ENCODE measurements around the gene DPP3. TPM values are rescaled to one million over a fixed set of nuclear protein-coding genes. Genes with fewer than 3 reads are reported as not detected.

The DPP3 gene
- polyA plus RNA-seq, 1 of the 3 experiments (the other 2 are of a cell fraction): 70.6 TPM

GRCh38 chr11:66498506-66498905 is 18.3 kb downstream of the DPP3 start:
- no peaks in the 10 kb centered on the region for H3K27me3 ChIP-seq (ENCODE audit: insufficient read depth)
- WGBS (ENCODE audit: low lambda C conversion rate): 95% methylated on average over 5 of the region's 5 CpGs
- TF ChIP-seq MEF2A (IDR thresholded peaks at IDR 0.05; ENCODE audit: borderline replicate concordance, low read depth) (no peak), CTCF (IDR thresholded peaks at IDR 0.05) (no peak), MAX (IDR thresholded peaks at IDR 0.05; ENCODE audit: low read depth) (no peak), TAF1 (IDR thresholded peaks at IDR 0.05; ENCODE audit: borderline replicate concordance, low read depth, low read length) (no peak), RCOR1 (IDR thresholded peaks at IDR 0.05; ENCODE audit: low read length) (no peak), CHD2 (IDR thresholded peaks at IDR 0.05; ENCODE audit: low read length, partially characterized antibody) (no peak), SMC3 (IDR thresholded peaks at IDR 0.05; ENCODE audit: low read depth, low read length) (no peak), POLR2AphosphoS5 (IDR thresholded peaks at IDR 0.05; ENCODE audit: low read depth, low read length) (no peak), GABPA (IDR thresholded peaks at IDR 0.05; ENCODE audit: low read depth) (no peak), GATA2 (CRISPR knock-in tag; IDR thresholded peaks at IDR 0.05) (no peak)
- DNase-seq: no peak
- no peaks in the 10 kb centered on the region for H3K9me2 ChIP-seq
- no peak overlapping the region for H3K4me3 ChIP-seq (ENCODE audit: low read depth in 2 of 2, low read length in 1 of 2)
- H4K20me1 ChIP-seq (ENCODE audit: insufficient read depth): no peaks in the 10 kb centered on the region
- no peaks in the 10 kb centered on the region for H3K4me1 ChIP-seq (ENCODE audit: control insufficient read depth in 1 of 2, insufficient read depth in 2 of 2, low read depth in 1 of 2, low read length in 1 of 2)
- POLR2A ChIA-PET: no interaction called here
- H3F3A ChIP-seq (replicated peaks; ENCODE audit: insufficient read depth): no peaks in the 10 kb centered on the region
- CTCF ChIA-PET: no interaction called here
- no peak overlapping the region for H3K9ac ChIP-seq
- peaks cover 9 to 18% of the 10 kb centered on the region in 2 experiments for H3K36me3 ChIP-seq (replicated peaks in 1 of 2; ENCODE audit: control insufficient read depth in 1 of 2, insufficient read depth in 2 of 2, low read length in 1 of 2)
- H3K9me3 ChIP-seq: no peaks in the 10 kb centered on the region
- H3K79me2 ChIP-seq (ENCODE audit: insufficient read depth): no peaks in the 10 kb centered on the region
- H3K4me2 ChIP-seq: no peak overlapping the region
- H3K27ac ChIP-seq (ENCODE audit: low read depth in 2 of 2, low read length in 1 of 2): no peak overlapping the region
- H2AFZ ChIP-seq (ENCODE audit: low read depth): no peak overlapping the region

- H3K9me2 ChIP-seq: no peaks in the 10 kb centered on the region
- H3K4me2 ChIP-seq: no peak overlapping the region
- POLR2A ChIA-PET: no interaction called here
- H3K27me3 ChIP-seq (ENCODE audit: insufficient read depth): no peaks in the 10 kb centered on the region
- no peaks in the 10 kb centered on the region for H4K20me1 ChIP-seq (ENCODE audit: insufficient read depth)
- no peak overlapping the region for H3K4me3 ChIP-seq (ENCODE audit: low read depth in 2 of 2, low read length in 1 of 2)
- no peaks in the 10 kb centered on the region for H3K9me3 ChIP-seq
- DNase-seq: no peak
- CTCF ChIA-PET: interaction anchor here (1.4 kb wide), 1 partner anchor 14 kb away, joined by 4 read pairs; no protein-coding TSS in a partner anchor
- H3K36me3 ChIP-seq (replicated peaks in 1 of 2; ENCODE audit: control insufficient read depth in 1 of 2, insufficient read depth in 2 of 2, low read length in 1 of 2): peaks cover 4 to 14% of the 10 kb centered on the region in 2 experiments
- H3K79me2 ChIP-seq (ENCODE audit: insufficient read depth): no peaks in the 10 kb centered on the region
- 100% methylated on average over 1 of the region's 1 CpG for WGBS (ENCODE audit: low lambda C conversion rate)
- no peak overlapping the region for H3K27ac ChIP-seq (ENCODE audit: low read depth in 2 of 2, low read length in 1 of 2)
- H2AFZ ChIP-seq (ENCODE audit: low read depth): no peak overlapping the region
- peaks cover 4% of the 10 kb centered on the region for H3F3A ChIP-seq (replicated peaks; ENCODE audit: insufficient read depth)
- peaks cover 0 to 2% of the 10 kb centered on the region in 2 experiments; a peak in 1 of 4 replicates for H3K4me1 ChIP-seq (ENCODE audit: control insufficient read depth in 1 of 2, insufficient read depth in 2 of 2, low read depth in 1 of 2, low read length in 1 of 2)
- no peak overlapping the region for H3K9ac ChIP-seq
- TF ChIP-seq RAD21 (IDR thresholded peaks at IDR 0.05; ENCODE audit: low read length): no peak
- TF ChIP-seq, protein P1, sequence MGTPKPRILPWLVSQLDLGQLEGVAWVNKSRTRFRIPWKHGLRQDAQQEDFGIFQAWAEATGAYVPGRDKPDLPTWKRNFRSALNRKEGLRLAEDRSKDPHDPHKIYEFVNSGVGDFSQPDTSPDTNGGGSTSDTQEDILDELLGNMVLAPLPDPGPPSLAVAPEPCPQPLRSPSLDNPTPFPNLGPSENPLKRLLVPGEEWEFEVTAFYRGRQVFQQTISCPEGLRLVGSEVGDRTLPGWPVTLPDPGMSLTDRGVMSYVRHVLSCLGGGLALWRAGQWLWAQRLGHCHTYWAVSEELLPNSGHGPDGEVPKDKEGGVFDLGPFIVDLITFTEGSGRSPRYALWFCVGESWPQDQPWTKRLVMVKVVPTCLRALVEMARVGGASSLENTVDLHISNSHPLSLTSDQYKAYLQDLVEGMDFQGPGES (IDR thresholded peaks at IDR 0.05; ENCODE audit: low read depth, low read length): no peak
- TF ChIP-seq GATA2 (CRISPR knock-in tag; IDR thresholded peaks at IDR 0.05): no peak
- no peak for TF ChIP-seq CTCF (IDR thresholded peaks at IDR 0.05)
- no peak for TF ChIP-seq MAX (IDR thresholded peaks at IDR 0.05; ENCODE audit: low read depth)
- no peak for TF ChIP-seq ELF1 (IDR thresholded peaks at IDR 0.05)
- TF ChIP-seq USF2 (IDR thresholded peaks at IDR 0.05; ENCODE audit: borderline replicate concordance, low read depth, low read length): no peak
- no peak for TF ChIP-seq REST (IDR thresholded peaks at IDR 0.05; ENCODE audit: low read depth, low read length)
- no peak for TF ChIP-seq CHD2 (IDR thresholded peaks at IDR 0.05; ENCODE audit: low read length, partially characterized antibody)
- no peak for TF ChIP-seq TAF1 (IDR thresholded peaks at IDR 0.05; ENCODE audit: borderline replicate concordance, low read depth, low read length)
These were observed 25.1 kb downstream of the DPP3 start for GRCh38 chr11:66505276-66505816.
